ENCODE measurements around the gene C9orf78.

Gene C9orf78

GRCh38 chr9:129835128-129835859, at the start of gene C9orf78, which contains the start of gene USP20:
Gene C9orf78 (minus strand): TSS chr9:129835275. CDS start chr9:129835221, 54 bp downstream.
Gene USP20 (plus strand): TSS chr9:129835458. CDS start chr9:129852556, 17,098 bp downstream.
- peak; percentile 96 for DNase-seq (ENCODE audit: low spot score)

- peak; percentile 84 for DNase-seq (ENCODE audit: low spot score)
Observed at GRCh38 chr9:129884220-129885017, 49.3 kb upstream of the C9orf78 start.

GRCh38 chr9:129881547-129882324, 46.7 kb upstream of the C9orf78 start:
- no peak for DNase-seq (ENCODE audit: low spot score)

GRCh38 chr9:129880654-129881546, 45.8 kb upstream of the C9orf78 start:
- peak; percentile 60 for DNase-seq (ENCODE audit: low spot score)

GRCh38 chr9:129879991-129880653, 45.0 kb upstream of the C9orf78 start:
- no peak for DNase-seq (ENCODE audit: low spot score)

GRCh38 chr9:129879103-129879699, 44.1 kb upstream of the C9orf78 start:
- DNase-seq (ENCODE audit: low spot score): no peak

GRCh38 chr9:129878291-129878690, 43.2 kb upstream of the C9orf78 start:
- no peak for DNase-seq (ENCODE audit: low spot score)

- DNase-seq (ENCODE audit: low spot score): no peak
Observed at GRCh38 chr9:129876815-129877214, 41.7 kb upstream of the C9orf78 start.

- DNase-seq (ENCODE audit: low spot score): no peak
Observed at GRCh38 chr9:129875687-129876395, 40.8 kb upstream of the C9orf78 start.

GRCh38 chr9:129875181-129875611, 40.1 kb upstream of the C9orf78 start:
- no peak for DNase-seq (ENCODE audit: low spot score)

GRCh38 chr9:129874261-129875101, 39.4 kb upstream of the C9orf78 start:
- no peak for DNase-seq (ENCODE audit: low spot score)

- no peak for DNase-seq (ENCODE audit: low spot score)
Observed at GRCh38 chr9:129873563-129874190, 38.6 kb upstream of the C9orf78 start.

GRCh38 chr9:129871046-129871445, 36.0 kb upstream of the C9orf78 start:
- no peak for DNase-seq (ENCODE audit: low spot score)

- DNase-seq (ENCODE audit: low spot score): no peak
Observed at GRCh38 chr9:129869585-129870501, 34.8 kb upstream of the C9orf78 start.

GRCh38 chr9:129868872-129869486, 33.9 kb upstream of the C9orf78 start:
- DNase-seq (ENCODE audit: low spot score): no peak

GRCh38 chr9:129868023-129868871, 33.2 kb upstream of the C9orf78 start:
- no peak for DNase-seq (ENCODE audit: low spot score)

Measured in putamen (tissue), 1 donor.